H1 (cell line): ENCODE results near the gene FBXO41. TPM values are rescaled to one million over a fixed set of nuclear protein-coding genes. Genes with fewer than 3 reads are reported as not detected.

Experiments used
- CTCF ChIA-PET: fragments of 300-600 bp; sonication (Branson Sonifier 250); formaldehyde crosslinking; loops from one replicate; lab custom pipeline; 2021; ENCODE audit not compliant: partially characterized antibody; lab: Charles Lee
- POLR2A ChIA-PET: fragments of 300-600 bp; sonication (Branson Sonifier 250); formaldehyde crosslinking; loops from one replicate; lab custom pipeline; 2021; ENCODE audit warnings: inconsistent platforms; ENCODE audit not compliant: partially characterized antibody; lab: Charles Lee
- DNase-seq, 2 experiments: peaks; one replicate each; pipeline versions ENCODE4 v3.0.0 to v3.0.0-alpha.2; 2010 to 2022; ENCODE audit warnings: low spot score in 2 of 2, low read depth in 1 of 2, mixed read lengths in 1 of 2
- FAIRE-seq: peaks from 2 replicates; lab custom pipeline; 2011; peaks lifted over from hg19 to GRCh38; lab: Jason Lieb, UNC
- H2AFZ ChIP-seq: 2 replicates; pipeline ENCODE4 v1.8.1; 2012; ENCODE audit warnings: low read length, inconsistent platforms
- H2AK5ac ChIP-seq: 2 replicates; pipeline ENCODE4 v1.6.1; 2013; ENCODE audit warnings: low read depth, low read length
- H2BK120ac ChIP-seq: replicated peaks from 2 replicates; pipeline ENCODE3; 2013; ENCODE audit warnings: low read depth, low read length, inconsistent platforms
- H2BK12ac ChIP-seq: 2 replicates; pipeline ENCODE4 v1.6.1; 2013; ENCODE audit warnings: low read depth, low read length
- H2BK15ac ChIP-seq: 2 replicates; pipeline ENCODE4 v1.6.1; 2013; ENCODE audit warnings: low read length
- H2BK20ac ChIP-seq: 2 replicates; pipeline ENCODE4 v1.6.1; 2013; ENCODE audit warnings: low read length
- H2BK5ac ChIP-seq: 2 replicates; pipeline ENCODE4 v1.6.1; 2013; ENCODE audit warnings: low read depth, low read length
- H3K14ac ChIP-seq: 2 replicates; pipeline ENCODE4 v1.6.1; 2013; ENCODE audit warnings: inconsistent platforms; ENCODE audit not compliant: insufficient read length
- H3K18ac ChIP-seq: 2 replicates; pipeline ENCODE4 v1.6.1; 2013; ENCODE audit warnings: low read length; ENCODE audit errors: extremely low read depth
- H3K23ac ChIP-seq: 2 replicates; pipeline ENCODE4 v1.6.1; 2013; ENCODE audit warnings: inconsistent platforms; ENCODE audit not compliant: insufficient read length
- H3K23me2 ChIP-seq: 2 replicates; pipeline ENCODE4 v1.6.1; 2013; ENCODE audit warnings: low read depth, low read length
- H3K27ac ChIP-seq: 2 replicates; pipeline ENCODE4 v1.6.1; 2011; ENCODE audit warnings: low read depth, low read length, inconsistent platforms
- H3K27me3 ChIP-seq, 4 experiments: replicated peaks in 1 of 4; 1 replicate in 1 of 4; 2 replicates in 3 of 4; pipeline versions ENCODE4 v1.6.1 to v1.8.1; 2011 to 2013; ENCODE audit warnings: low read length in 3 of 4, mild to moderate bottlenecking in 3 of 4, inconsistent platforms in 2 of 4, mixed read lengths in 2 of 4, moderate library complexity in 1 of 4; ENCODE audit not compliant: control insufficient read depth in 3 of 4, insufficient read depth in 3 of 4; ENCODE audit errors: extremely low read depth in 1 of 4
- H3K36me3 ChIP-seq, 4 experiments: 2 replicates each; pipeline versions ENCODE4 v1.6.1 to v1.8.1; 2011 to 2013; ENCODE audit warnings: mild to moderate bottlenecking in 4 of 4, low read length in 3 of 4, moderate library complexity in 2 of 4, control low read depth in 1 of 4, inconsistent platforms in 1 of 4; ENCODE audit not compliant: insufficient read depth in 4 of 4, control insufficient read depth in 2 of 4
- H3K4ac ChIP-seq: replicated peaks from 2 replicates; pipeline ENCODE3; 2013; ENCODE audit warnings: low read length, low read depth, mixed read lengths, inconsistent platforms; ENCODE audit not compliant: insufficient read length
- H3K4me1 ChIP-seq, 4 experiments: replicated peaks in 1 of 4; 1 replicate in 1 of 4; 2 replicates in 3 of 4; pipeline versions ENCODE4 v1.6.1 to v1.8.1; 2011 to 2013; ENCODE audit warnings: low read length in 3 of 4, inconsistent platforms in 2 of 4, mixed read lengths in 1 of 4; ENCODE audit not compliant: insufficient read depth in 4 of 4, control insufficient read depth in 3 of 4
- H3K4me2 ChIP-seq, 2 experiments: 2 replicates each; pipeline versions ENCODE4 v1.6.1 to v1.8.1; 2011 to 2013; ENCODE audit warnings: low read depth in 2 of 2, low read length in 2 of 2, control low read depth in 1 of 2, inconsistent platforms in 1 of 2, mild to moderate bottlenecking in 1 of 2; ENCODE audit not compliant: insufficient read depth in 1 of 2
- H3K4me3 ChIP-seq, 4 experiments: fragments of 200-600, 300-600 bp in 1 of 4; sonication (generic), shearing (Covaris generic), sonication (Bioruptor Twin) in 1 of 4; 2 replicates each; pipeline versions ENCODE4 v1.5.1 to v1.8.1; 2011 to 2016; ENCODE audit warnings: low read length in 4 of 4, low read depth in 3 of 4, control low read depth in 2 of 4, inconsistent platforms in 2 of 4, mild to moderate bottlenecking in 2 of 4, mixed read lengths in 1 of 4, moderate library complexity in 1 of 4; ENCODE audit not compliant: insufficient read depth in 2 of 4; ENCODE audit errors: extremely low read depth in 1 of 4
- H3K56ac ChIP-seq: replicated peaks from 2 replicates; pipeline ENCODE3; 2013; ENCODE audit warnings: low read depth, mild to moderate bottlenecking, mixed read lengths, low read length, inconsistent platforms; ENCODE audit not compliant: insufficient read length
- H3K79me1 ChIP-seq: 2 replicates; pipeline ENCODE4 v1.6.1; 2013; ENCODE audit warnings: low read depth, low read length, control low read depth
- H3K79me2 ChIP-seq, 2 experiments: 2 replicates each; pipeline versions ENCODE4 v1.6.1 to v1.8.1; 2012 to 2013; ENCODE audit warnings: low read length in 2 of 2, mild to moderate bottlenecking in 2 of 2, inconsistent platforms in 1 of 2; ENCODE audit not compliant: insufficient read depth in 2 of 2, control insufficient read depth in 1 of 2
- H3K9ac ChIP-seq, 4 experiments: replicated peaks in 1 of 4; 1 replicate in 1 of 4; 2 replicates in 3 of 4; pipeline versions ENCODE4 v1.6.1 to v1.8.1; 2011 to 2013; ENCODE audit warnings: low read depth in 3 of 4, low read length in 3 of 4, control low read depth in 2 of 4, mild to moderate bottlenecking in 2 of 4, moderate library complexity in 2 of 4, inconsistent platforms in 1 of 4; ENCODE audit errors: extremely low read depth in 1 of 4
- H3K9me3 ChIP-seq, 2 experiments: 2 replicates each; pipeline versions ENCODE4 v1.6.1 to v1.8.1; 2012 to 2013; ENCODE audit warnings: mild to moderate bottlenecking in 2 of 2, moderate library complexity in 2 of 2, control low read depth in 1 of 2, inconsistent platforms in 1 of 2, low read depth in 1 of 2, low read length in 1 of 2, mixed read lengths in 1 of 2; ENCODE audit not compliant: insufficient read depth in 2 of 2
- H4K20me1 ChIP-seq, 2 experiments: replicated peaks in 1 of 2; 2 replicates each; pipeline versions ENCODE3 to v1.8.1; 2011 to 2013; ENCODE audit warnings: inconsistent platforms in 2 of 2, low read length in 2 of 2, mild to moderate bottlenecking in 1 of 2; ENCODE audit not compliant: insufficient read depth in 2 of 2, control insufficient read depth in 1 of 2
- H4K5ac ChIP-seq: 2 replicates; pipeline ENCODE4 v1.6.1; 2013; ENCODE audit warnings: low read length, low read depth, mixed read lengths, inconsistent platforms; ENCODE audit not compliant: insufficient read length
- H4K8ac ChIP-seq: 2 replicates; pipeline ENCODE4 v1.8.0; 2013; ENCODE audit warnings: mild to moderate bottlenecking, moderate library complexity, low read length, inconsistent platforms; ENCODE audit not compliant: insufficient read depth; ENCODE audit errors: extremely low read depth
- H4K91ac ChIP-seq: replicated peaks from 2 replicates; pipeline ENCODE3; 2013; ENCODE audit warnings: low read length, mixed read lengths, inconsistent platforms; ENCODE audit not compliant: insufficient read length
- CEBPB ChIP-seq: IDR thresholded peaks from 2 replicates; pipeline ENCODE4 v1.6.1; 2012; ENCODE audit warnings: low read depth, low read length
- EP300 ChIP-seq, 2 experiments: IDR thresholded peaks; 1 replicate in 1 of 2; 2 replicates in 1 of 2; pipeline ENCODE4 v1.6.1; 2011 to 2012; ENCODE audit warnings: low read depth in 2 of 2, low read length in 2 of 2, mild to moderate bottlenecking in 2 of 2, borderline replicate concordance in 1 of 2, inconsistent platforms in 1 of 2, moderate library complexity in 1 of 2
- EZH2 ChIP-seq: fragments of 200-600 bp; sonication (generic); IDR thresholded peaks from 2 replicates; pipeline ENCODE4 v1.7.1; 2012; ENCODE audit warnings: low read depth, mild to moderate bottlenecking, moderate library complexity, low read length, inconsistent platforms; ENCODE audit not compliant: severe bottlenecking
- JUN ChIP-seq: IDR thresholded peaks from 2 replicates; pipeline ENCODE4 v1.6.1; 2011; ENCODE audit warnings: low read depth, mild to moderate bottlenecking, improper control_type of control experiment, low read length
- KDM1A ChIP-seq: fragments of 200-600, 300-600 bp; sonication (generic); IDR thresholded peaks from 2 replicates; pipeline ENCODE4 v1.7.1; 2016; ENCODE audit warnings: mild to moderate bottlenecking, low read length, borderline replicate concordance
- MAFK ChIP-seq: IDR thresholded peaks from 2 replicates; pipeline ENCODE4 v1.6.1; 2012; ENCODE audit warnings: low read depth, mild to moderate bottlenecking, improper control_type of control experiment, low read length
- MAX ChIP-seq: IDR thresholded peaks from 2 replicates; pipeline ENCODE4 v1.6.1; 2012; ENCODE audit warnings: inconsistent platforms
- POLR2A ChIP-seq, 2 experiments: IDR thresholded peaks; 1 replicate in 1 of 2; 2 replicates in 1 of 2; pipeline ENCODE4 v1.6.1; 2011; ENCODE audit warnings: low read depth in 2 of 2, low read length in 2 of 2, mild to moderate bottlenecking in 2 of 2; ENCODE audit errors: control extremely low read depth in 1 of 2
- POLR2AphosphoS5 ChIP-seq: IDR thresholded peaks from 2 replicates; pipeline ENCODE4 v1.6.1; 2011; ENCODE audit warnings: low read depth, low read length
- RXRA ChIP-seq: IDR thresholded peaks from 2 replicates; pipeline ENCODE4 v1.6.1; 2011; ENCODE audit warnings: low read depth, mild to moderate bottlenecking, low read length, moderate library complexity; ENCODE audit not compliant: insufficient read depth
- SIX5 ChIP-seq: IDR thresholded peaks from 2 replicates; pipeline ENCODE4 v1.6.1; 2011; ENCODE audit warnings: mild to moderate bottlenecking, low read depth, low read length
- TAF1 ChIP-seq: IDR thresholded peaks from 2 replicates; pipeline ENCODE4 v1.6.1; 2011; ENCODE audit warnings: mild to moderate bottlenecking, low read depth, low read length
- TEAD4 ChIP-seq: IDR thresholded peaks from 2 replicates; pipeline ENCODE4 v1.6.1; 2012; ENCODE audit warnings: low read depth, low read length, inconsistent platforms, mixed read lengths
- WGBS, 2 experiments: shearing (Covaris generic) in 1 of 2; methylation state at CpG; one replicate each; pipeline versions ENCODE4 v1.1.6 to v1.1.7; 2013 to 2015; ENCODE audit warnings: low lambda C conversion rate in 2 of 2, mixed read lengths in 2 of 2, inconsistent platforms in 1 of 2, low coverage in 1 of 2, missing lambda C conversion rate in 1 of 2; ENCODE audit not compliant: insufficient replicate concordance in 2 of 2, insufficient coverage in 1 of 2, insufficient read length in 1 of 2; ENCODE audit errors: extremely low coverage in 1 of 2, missing lambda C conversion rate in 1 of 2; 5-methylcytosine and 5-hydroxymethylcytosine counted together
- polyA plus RNA-seq, 7 experiments: library from polyadenylated mRNA; depleted of rRNA in 3 of 7; stranded (reverse) in 5 of 7; unstranded in 2 of 7; fragments of >200 nt in 5 of 7; fragments of 200-250 nt in 2 of 7; gene quantifications; 1 replicate in 5 of 7; 2 replicates in 1 of 7; 4 replicates in 1 of 7; pipeline versions ENCODE4 v1.2.1 to v1.2.3, GENCODE V29; 2011 to 2013; ENCODE audit warnings: missing spikeins in 2 of 7, mixed read lengths in 2 of 7
- total RNA-seq: library from RNA; stranded (reverse); fragmentation: NEBNext Ultra II Directional; extraction: Animal tissue kit (Norgen Biotek cat#: 25700); gene quantifications from 2 replicates; pipeline ENCODE4 v1.2.1, GENCODE V29; 2021

FBXO41 gene
- total and polyA plus RNA-seq, 2 of the 8 experiments (the other 6 are each of a cell fraction or from before 2014, with no cell fraction given), result 11.2 to 14.3 TPM

- WGBS, 2 experiments, result 88% methylated on average over 5 of the region's 5 CpGs; no CpG with 5 or more reads in 1 of the 2 experiments
- H4K20me1 ChIP-seq, result peaks cover 4 to 17% of the 10 kb centered on the region in 2 experiments
- TF ChIP-seq MAFK (no peak), CEBPB (no peak), POLR2A (IDR thresholded peaks at IDR 0.05; ENCODE audit: control extremely low read depth in 1 of 2, low read depth in 2 of 2, low read length in 2 of 2) (no peak), POLR2AphosphoS5 (no peak), RXRA (no peak), EP300 (IDR thresholded peaks at IDR 0.05; ENCODE audit: borderline replicate concordance in 1 of 2, low read depth in 2 of 2, low read length in 2 of 2) (no peak), EZH2 (no peak), KDM1A (no peak), TAF1 (no peak), SIX5 (no peak), TEAD4 (no peak), MAX (no peak), JUN (no peak)
Observed at GRCh38 chr2:73243884-73244570, 40.3 kb downstream of the FBXO41 start.

More at GRCh38 chr2:73243884-73244570, 40.3 kb downstream of the FBXO41 start:
- Histone ChIP-seq H3K4ac (no peak overlapping the region), H4K5ac (no peak overlapping the region), H2BK15ac (no peak overlapping the region), H2BK20ac (no peak overlapping the region), H3K4me1 (peaks cover 0 to 2% (median under 1%) of the 10 kb centered on the region in 4 experiments; a peak in 1 of 7 replicates), H3K9ac (no peak overlapping the region), H3K36me3 (peaks cover 46 to 95% (median 76%) of the 10 kb centered on the region in 4 experiments), H2AFZ (no peak overlapping the region), H3K23ac (no peak overlapping the region), H2AK5ac (no peak overlapping the region), H3K18ac (no peak overlapping the region), H4K8ac (no peak overlapping the region), H2BK5ac (no peak overlapping the region), H3K4me3 (no peak overlapping the region), H3K27me3 (no peaks in the 10 kb centered on the region), H3K23me2 (no peaks in the 10 kb centered on the region), H3K79me1 (peaks cover 2% of the 10 kb centered on the region; the same call in 1 of the 2 replicates), H3K27ac (no peak overlapping the region), H3K4me2 (no peak overlapping the region), H3K9me3 (no peaks in the 10 kb centered on the region), H2BK120ac (no peak overlapping the region), H4K91ac (no peak overlapping the region), H3K79me2 (peaks cover 7 to 37% of the 10 kb centered on the region in 2 experiments), H3K56ac (no peak overlapping the region), H2BK12ac (no peak overlapping the region), H3K14ac (no peak overlapping the region)
- POLR2A ChIA-PET, result interaction anchor here (1.2 to 6.5 kb wide), 5 partner anchors 9 to 25 kb away, joined by 4 to 65 read pairs (median 5); partner anchors contain the start of genes CCT7 and PRADC1
- no peak for DNase-seq
- FAIRE-seq, result no peak
- CTCF ChIA-PET, result interaction anchor here (0.9 to 1.3 kb wide), 6 partner anchors 9 to 32 kb away, joined by 3 to 8 read pairs (median 4); no protein-coding TSS in a partner anchor
